HFF-Myc (cell line): ENCODE results near the gene RERE.

Experiments used
- DNase-seq: peaks from one replicate; pipeline ENCODE4 v3.0.0-alpha.2; 2011; ENCODE audit warnings: low read depth; ENCODE audit errors: extremely low read depth
- H3K4me3 ChIP-seq: replicated peaks from 2 replicates; pipeline ENCODE4 v1.5.1; 2011; ENCODE audit warnings: low read depth, mild to moderate bottlenecking, control low read depth, low read length
- TF ChIP-seq, protein P1 (sequence below): IDR thresholded peaks from 2 replicates; pipeline ENCODE4 v1.5.1; 2012; ENCODE audit warnings: mild to moderate bottlenecking, low read depth, low read length, control low read depth; ENCODE audit errors: missing control alignments

The RERE gene

DNA sequence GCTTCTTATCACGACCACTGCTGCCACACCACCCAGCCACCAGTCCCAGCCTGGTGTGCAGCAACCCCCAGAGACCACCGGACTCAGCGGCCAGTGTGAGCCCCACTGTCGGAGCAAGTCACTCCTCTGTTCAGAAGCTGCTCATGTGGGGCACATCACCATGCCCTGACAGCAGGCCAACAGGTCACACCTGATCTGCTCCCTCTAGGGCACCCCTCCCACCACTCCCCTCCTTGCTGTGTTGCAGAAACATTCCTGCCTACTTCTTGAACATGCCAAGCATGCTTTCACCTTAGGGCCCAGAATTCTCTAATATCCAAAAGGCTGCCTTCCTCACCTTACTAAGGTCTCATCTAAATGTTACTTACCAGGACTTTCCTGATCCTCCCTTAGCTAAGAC, 353.1 kb downstream of the RERE start:
- H3K4me3 ChIP-seq: no peak overlapping the region
- TF ChIP-seq, protein P1, sequence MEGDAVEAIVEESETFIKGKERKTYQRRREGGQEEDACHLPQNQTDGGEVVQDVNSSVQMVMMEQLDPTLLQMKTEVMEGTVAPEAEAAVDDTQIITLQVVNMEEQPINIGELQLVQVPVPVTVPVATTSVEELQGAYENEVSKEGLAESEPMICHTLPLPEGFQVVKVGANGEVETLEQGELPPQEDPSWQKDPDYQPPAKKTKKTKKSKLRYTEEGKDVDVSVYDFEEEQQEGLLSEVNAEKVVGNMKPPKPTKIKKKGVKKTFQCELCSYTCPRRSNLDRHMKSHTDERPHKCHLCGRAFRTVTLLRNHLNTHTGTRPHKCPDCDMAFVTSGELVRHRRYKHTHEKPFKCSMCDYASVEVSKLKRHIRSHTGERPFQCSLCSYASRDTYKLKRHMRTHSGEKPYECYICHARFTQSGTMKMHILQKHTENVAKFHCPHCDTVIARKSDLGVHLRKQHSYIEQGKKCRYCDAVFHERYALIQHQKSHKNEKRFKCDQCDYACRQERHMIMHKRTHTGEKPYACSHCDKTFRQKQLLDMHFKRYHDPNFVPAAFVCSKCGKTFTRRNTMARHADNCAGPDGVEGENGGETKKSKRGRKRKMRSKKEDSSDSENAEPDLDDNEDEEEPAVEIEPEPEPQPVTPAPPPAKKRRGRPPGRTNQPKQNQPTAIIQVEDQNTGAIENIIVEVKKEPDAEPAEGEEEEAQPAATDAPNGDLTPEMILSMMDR: no peak
- no peak for DNase-seq

DNA sequence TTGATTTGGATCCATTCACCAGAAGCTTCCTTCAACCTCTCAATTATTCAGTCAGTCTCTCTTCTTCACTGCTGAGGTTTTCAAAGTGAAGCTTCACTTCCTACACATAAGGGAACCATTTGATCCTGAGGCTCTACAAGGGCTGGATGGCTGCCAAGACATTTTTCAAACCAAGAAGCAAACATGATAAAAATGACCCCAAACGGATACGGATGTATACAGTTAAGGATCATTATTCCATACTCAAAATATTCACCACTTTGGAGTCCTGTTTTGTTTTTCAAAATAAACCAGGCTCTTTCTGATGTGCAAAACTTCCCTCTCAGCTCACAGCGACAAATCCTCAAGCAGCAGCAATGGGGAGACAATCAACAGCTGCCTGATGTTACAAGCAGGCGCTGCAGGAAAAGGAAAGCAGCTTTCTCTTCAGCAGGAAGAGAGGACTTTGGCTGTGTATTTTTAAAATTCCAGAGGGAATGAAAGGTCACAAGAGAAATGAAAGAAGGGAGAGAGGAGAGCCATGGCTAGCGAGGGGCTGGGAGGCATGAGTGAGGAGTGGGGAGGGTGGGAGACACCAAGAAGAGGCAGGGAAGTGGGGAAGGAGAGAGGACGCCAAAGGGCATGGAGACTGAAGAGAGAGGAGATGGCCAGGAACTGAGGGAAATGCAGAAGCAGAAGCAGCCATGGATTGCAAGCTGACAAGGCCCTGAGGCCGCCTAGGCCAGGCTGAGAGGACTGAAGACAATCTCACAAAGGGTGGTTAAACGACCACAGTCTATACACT, 354.1 kb downstream of the RERE start:
- TF ChIP-seq, protein P1: no peak
- no peak overlapping the region for H3K4me3 ChIP-seq

DNA sequence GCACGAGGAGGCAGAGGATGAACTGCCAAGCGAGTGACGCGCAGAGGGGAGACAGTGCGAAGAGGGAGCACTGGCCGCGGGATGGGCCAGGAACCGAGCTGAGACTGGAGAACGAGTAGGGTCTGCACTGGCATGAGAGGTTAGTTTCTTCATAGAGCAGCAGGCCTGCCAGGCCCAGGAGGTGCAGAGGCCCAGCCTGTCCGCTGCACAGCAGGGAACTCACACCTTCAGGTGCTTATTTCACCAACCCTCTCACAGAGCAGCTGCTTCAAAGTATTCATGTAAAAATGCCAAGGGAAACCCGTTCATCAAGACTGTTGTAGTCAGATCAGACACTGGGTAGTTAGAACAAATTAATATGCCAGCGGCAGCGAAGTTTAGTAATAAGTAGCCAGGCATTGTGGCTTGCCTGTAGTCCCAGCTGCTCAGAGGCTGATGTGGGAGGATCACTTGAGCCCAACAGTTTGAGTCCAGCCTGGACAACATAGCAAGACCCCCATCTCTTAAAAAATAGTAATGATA, 355.0 kb downstream of the RERE start:
- no peak overlapping the region for H3K4me3 ChIP-seq
- TF ChIP-seq, protein P1: no peak
- DNase-seq: no peak

More for the DNA sequence above, 354.1 kb downstream of the RERE start:
- peak; percentile 83 for DNase-seq

DNA sequence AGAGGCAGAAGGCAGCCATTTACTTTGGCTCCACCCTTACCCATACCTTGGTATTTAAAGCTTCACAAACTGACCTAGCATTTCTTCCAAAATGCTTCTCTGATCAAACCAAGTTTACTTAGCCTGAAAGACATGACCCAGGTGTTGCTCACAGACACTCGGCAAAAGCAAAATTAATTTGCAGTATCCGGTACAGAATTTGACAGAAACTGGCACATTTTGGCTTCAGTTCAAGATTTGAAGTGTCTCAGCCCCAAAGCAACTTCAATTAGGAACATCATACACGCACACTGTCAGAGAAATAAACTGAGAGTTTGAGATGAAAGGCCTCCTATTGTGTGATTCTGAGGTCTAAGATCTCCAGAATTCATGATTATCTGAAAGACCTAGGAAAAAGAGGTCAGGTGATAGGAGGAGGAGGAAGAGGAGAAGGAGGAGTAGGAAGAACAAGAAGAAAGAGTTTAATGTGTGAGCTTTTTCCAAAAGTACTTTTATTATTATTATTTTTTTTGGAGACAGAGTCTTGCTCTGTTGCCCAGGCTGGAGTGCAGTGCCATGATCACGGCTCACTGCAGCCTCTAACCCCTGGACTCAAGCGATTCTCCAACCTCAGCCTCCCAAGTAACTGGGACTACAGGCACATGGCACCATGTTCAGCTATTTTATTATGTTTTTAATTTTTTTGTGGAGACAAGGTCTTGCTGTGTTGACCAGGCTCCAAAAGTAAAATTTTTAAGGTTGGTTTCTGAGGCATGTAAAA, 355.9 kb downstream of the RERE start:
- no peak overlapping the region for H3K4me3 ChIP-seq
- no peak for DNase-seq
- TF ChIP-seq, protein P1: no peak

DNA sequence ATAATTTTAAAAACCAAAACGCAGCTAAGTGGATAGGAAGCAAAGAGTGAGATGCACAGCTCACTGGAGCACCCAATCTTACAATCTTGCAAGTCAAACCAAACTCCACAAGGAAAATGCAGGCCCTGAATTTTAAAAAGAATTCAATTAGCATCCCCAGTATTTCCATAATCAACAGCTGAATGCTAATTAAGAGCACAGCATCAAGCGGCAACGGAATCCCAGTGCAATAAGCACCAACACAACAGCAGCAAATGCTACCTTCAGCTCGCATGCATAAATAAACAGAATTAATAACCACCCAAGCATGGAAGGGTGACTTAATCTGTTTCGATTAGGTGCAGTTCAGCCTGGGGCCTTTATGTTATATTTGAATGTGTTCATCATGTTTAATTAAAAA, 356.7 kb downstream of the RERE start:
- DNase-seq: no peak
- no peak overlapping the region for H3K4me3 ChIP-seq
- TF ChIP-seq, protein P1: no peak

DNA sequence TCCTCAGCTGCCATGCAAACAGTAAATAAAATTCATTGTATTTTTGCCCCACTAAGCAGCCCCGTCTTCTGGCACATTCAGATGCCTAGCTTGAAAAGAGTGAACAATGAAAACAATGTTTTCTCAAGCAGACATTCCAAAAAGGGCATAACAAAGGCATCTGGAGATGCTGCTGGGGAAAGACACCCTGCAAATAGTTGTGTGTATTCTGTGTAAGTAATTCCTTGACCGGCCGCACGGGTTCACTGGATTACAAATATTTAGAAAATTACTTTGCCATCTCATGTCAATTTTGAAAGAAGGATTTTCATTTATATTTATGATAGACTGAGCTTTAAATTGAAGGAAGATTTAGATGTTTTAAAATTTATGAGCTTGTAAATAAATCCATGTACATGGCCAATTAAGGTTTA, 357.3 kb downstream of the RERE start:
- DNase-seq: no peak
- no peak overlapping the region for H3K4me3 ChIP-seq
- TF ChIP-seq, protein P1: no peak
